ENCODE measurements around the gene PSMC3IP.
A peak's percentile ranks its signal among the peaks of the same experiment; 100 is the strongest.

PSMC3IP gene

DNA sequence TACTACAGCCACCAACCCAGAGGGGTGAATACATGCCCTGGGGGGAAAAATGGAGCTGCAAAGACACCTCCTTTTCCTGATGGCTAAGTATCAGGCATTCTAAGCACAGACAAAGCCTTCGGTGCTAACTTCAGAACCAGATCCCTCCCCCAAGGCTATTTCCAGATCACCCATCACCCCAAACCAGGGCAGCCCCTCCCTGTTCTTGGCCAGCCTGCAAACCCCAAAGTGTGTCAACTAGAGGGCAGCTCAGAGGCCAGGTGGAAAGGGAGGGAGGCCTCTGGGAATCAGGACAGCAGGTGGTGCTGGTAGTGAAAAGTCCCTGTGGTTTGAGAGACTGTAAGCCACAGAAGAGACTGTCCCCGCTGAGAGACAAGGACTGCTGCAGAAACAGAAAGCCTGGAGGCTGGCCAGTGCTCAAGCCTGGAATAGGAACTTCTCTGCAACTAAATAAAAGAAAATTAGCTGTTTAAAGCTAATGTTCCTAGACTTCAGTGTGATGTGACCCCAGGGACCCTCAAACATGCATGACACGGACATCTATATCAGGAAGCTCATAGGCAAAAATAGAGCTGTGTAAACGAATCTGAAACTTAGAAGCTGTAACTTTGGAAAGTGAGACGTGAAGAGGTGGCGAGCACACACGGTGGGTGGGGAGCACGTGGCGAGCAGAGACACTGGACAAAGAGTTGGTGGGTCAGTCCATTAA is 41.1 kb upstream of the PSMC3IP start:
- H3K9me3 ChIP-seq (ENCODE audit: control insufficient read depth, insufficient read depth, low read length): no peaks in the 10 kb centered on the region
- H4K20me1 ChIP-seq (ENCODE audit: control insufficient read depth, insufficient read depth, low read depth, low read length): no peaks in the 10 kb centered on the region
- H3K36me3 ChIP-seq (ENCODE audit: control insufficient read depth, low read length): peaks cover 22% of the 10 kb centered on the region
- peaks cover 24% of the 10 kb centered on the region for H3K4me1 ChIP-seq (ENCODE audit: control insufficient read depth, low read length)
- H3K27ac ChIP-seq (ENCODE audit: low read depth, low read length): no peak overlapping the region
- H3K27me3 ChIP-seq (ENCODE audit: control insufficient read depth, low read length): no peaks in the 10 kb centered on the region
- TF ChIP-seq EZH2phosphoT487 (IDR thresholded peaks at IDR 0.05; ENCODE audit: borderline replicate concordance, low read length): no peak
- TF ChIP-seq, protein P1, sequence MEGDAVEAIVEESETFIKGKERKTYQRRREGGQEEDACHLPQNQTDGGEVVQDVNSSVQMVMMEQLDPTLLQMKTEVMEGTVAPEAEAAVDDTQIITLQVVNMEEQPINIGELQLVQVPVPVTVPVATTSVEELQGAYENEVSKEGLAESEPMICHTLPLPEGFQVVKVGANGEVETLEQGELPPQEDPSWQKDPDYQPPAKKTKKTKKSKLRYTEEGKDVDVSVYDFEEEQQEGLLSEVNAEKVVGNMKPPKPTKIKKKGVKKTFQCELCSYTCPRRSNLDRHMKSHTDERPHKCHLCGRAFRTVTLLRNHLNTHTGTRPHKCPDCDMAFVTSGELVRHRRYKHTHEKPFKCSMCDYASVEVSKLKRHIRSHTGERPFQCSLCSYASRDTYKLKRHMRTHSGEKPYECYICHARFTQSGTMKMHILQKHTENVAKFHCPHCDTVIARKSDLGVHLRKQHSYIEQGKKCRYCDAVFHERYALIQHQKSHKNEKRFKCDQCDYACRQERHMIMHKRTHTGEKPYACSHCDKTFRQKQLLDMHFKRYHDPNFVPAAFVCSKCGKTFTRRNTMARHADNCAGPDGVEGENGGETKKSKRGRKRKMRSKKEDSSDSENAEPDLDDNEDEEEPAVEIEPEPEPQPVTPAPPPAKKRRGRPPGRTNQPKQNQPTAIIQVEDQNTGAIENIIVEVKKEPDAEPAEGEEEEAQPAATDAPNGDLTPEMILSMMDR (IDR thresholded peaks at IDR 0.05; ENCODE audit: low read depth, low read length, poor library complexity, severe bottlenecking): no peak
- H3K4me3 ChIP-seq (ENCODE audit: low read length): no peak overlapping the region
- H3K79me2 ChIP-seq (ENCODE audit: control insufficient read depth, low read length): no peaks in the 10 kb centered on the region
- peak overlapping the region; percentile 5; the same call in 1 of the 2 replicates for H3K4me2 ChIP-seq (ENCODE audit: low read length)
- H3K9me2 ChIP-seq (replicated peaks; ENCODE audit: control insufficient read depth, low read length): no peaks in the 10 kb centered on the region
- H3F3A ChIP-seq (ENCODE audit: control insufficient read depth, insufficient read depth): peaks cover 3% of the 10 kb centered on the region; the same call in 1 of the 2 replicates

DNA sequence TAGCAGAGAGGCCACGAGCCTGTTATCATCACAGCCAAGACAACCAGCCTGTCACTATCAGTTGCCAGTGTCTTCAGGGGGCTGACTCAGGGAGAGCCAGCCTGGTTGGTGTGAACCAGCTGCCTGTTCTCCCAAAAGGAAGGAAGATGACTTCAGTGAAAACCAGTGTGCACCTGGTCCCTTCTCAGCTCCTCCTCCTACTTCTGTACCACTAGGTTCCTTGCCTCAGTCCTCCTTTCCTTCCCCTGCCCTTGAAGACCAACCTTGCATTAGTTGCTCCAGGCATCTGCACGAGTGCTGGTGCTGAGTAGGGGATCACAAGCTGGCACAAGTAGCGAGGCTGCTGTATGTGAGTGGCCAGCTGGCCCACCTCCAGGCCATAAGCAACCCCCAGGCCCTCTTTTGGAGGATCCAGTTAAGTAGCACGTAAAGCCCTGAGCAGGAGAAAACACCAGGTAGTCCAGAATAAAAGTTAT is 40.5 kb upstream of the PSMC3IP start:
- H3K27ac ChIP-seq (ENCODE audit: low read depth, low read length): no peak overlapping the region
- H3K27me3 ChIP-seq (ENCODE audit: control insufficient read depth, low read length): no peaks in the 10 kb centered on the region
- no peaks in the 10 kb centered on the region for H3K79me2 ChIP-seq (ENCODE audit: control insufficient read depth, low read length)
- no peaks in the 10 kb centered on the region for H3K9me3 ChIP-seq (ENCODE audit: control insufficient read depth, insufficient read depth, low read length)
- peaks cover 3% of the 10 kb centered on the region; the same call in 1 of the 2 replicates for H3F3A ChIP-seq (ENCODE audit: control insufficient read depth, insufficient read depth)
- no peak overlapping the region for H3K4me2 ChIP-seq (ENCODE audit: low read length)
- no peak for TF ChIP-seq EZH2phosphoT487 (IDR thresholded peaks at IDR 0.05; ENCODE audit: borderline replicate concordance, low read length)
- TF ChIP-seq, protein P1 (IDR thresholded peaks at IDR 0.05; ENCODE audit: low read depth, low read length, poor library complexity, severe bottlenecking): no peak
- no peaks in the 10 kb centered on the region for H3K9me2 ChIP-seq (replicated peaks; ENCODE audit: control insufficient read depth, low read length)
- peaks cover 28% of the 10 kb centered on the region for H3K36me3 ChIP-seq (ENCODE audit: control insufficient read depth, low read length)
- H3K4me1 ChIP-seq (ENCODE audit: control insufficient read depth, low read length): peaks cover 24% of the 10 kb centered on the region
- H3K4me3 ChIP-seq (ENCODE audit: low read length): no peak overlapping the region
- no peaks in the 10 kb centered on the region for H4K20me1 ChIP-seq (ENCODE audit: control insufficient read depth, insufficient read depth, low read depth, low read length)

DNA sequence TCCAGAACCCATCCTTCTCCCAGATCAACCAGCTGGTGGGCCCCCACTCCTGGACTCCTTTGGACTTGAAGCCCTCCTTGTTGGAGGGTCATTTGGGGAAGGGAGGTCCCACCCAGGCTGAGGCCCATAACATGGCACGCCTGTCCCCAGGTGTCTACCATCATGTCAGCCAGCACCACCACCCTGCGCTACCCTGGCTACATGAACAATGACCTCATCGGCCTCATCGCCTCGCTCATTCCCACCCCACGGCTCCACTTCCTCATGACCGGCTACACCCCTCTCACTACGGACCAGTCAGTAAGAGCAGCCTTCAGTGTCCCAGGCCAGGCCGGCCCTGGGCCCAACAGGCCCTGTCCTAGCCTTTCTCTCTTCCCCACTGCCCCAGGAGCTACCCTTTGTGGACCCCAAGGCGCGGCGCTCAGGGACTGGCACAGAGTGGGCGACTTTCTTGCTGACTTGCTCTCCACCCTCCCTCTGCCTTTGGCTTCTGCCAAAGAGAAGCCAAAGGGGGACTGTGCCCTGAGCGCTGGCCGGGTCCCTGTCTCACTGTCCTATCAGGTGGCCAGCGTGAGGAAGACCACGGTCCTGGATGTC is 36.3 kb upstream of the PSMC3IP start:
- Histone ChIP-seq H4K20me1 (ENCODE audit: control insufficient read depth, insufficient read depth, low read depth, low read length) (no peaks in the 10 kb centered on the region), H3F3A (ENCODE audit: control insufficient read depth, insufficient read depth) (peaks cover 3% of the 10 kb centered on the region), H3K9me2 (replicated peaks; ENCODE audit: control insufficient read depth, low read length) (no peaks in the 10 kb centered on the region), H3K4me1 (ENCODE audit: control insufficient read depth, low read length) (peaks cover 13% of the 10 kb centered on the region), H3K27me3 (ENCODE audit: control insufficient read depth, low read length) (no peaks in the 10 kb centered on the region), H3K79me2 (ENCODE audit: control insufficient read depth, low read length) (peaks cover 15% of the 10 kb centered on the region), H3K9me3 (ENCODE audit: control insufficient read depth, insufficient read depth, low read length) (no peaks in the 10 kb centered on the region), H3K36me3 (ENCODE audit: control insufficient read depth, low read length) (peaks cover 48% of the 10 kb centered on the region), H3K4me3 (ENCODE audit: low read length) (no peak overlapping the region), H3K4me2 (ENCODE audit: low read length) (no peak overlapping the region), H3K27ac (ENCODE audit: low read depth, low read length) (no peak overlapping the region)
- TF ChIP-seq, protein P1 (IDR thresholded peaks at IDR 0.05; ENCODE audit: low read depth, low read length, poor library complexity, severe bottlenecking): no peak
- TF ChIP-seq EZH2phosphoT487 (IDR thresholded peaks at IDR 0.05; ENCODE audit: borderline replicate concordance, low read length): no peak

Data from DOHH2 (cell line).